Loucy (cell line): ENCODE measurements around the gene CXCL14.

Source experiments
- EZH2phosphoT487 ChIP-seq: fragments of 200-600 bp; IDR thresholded peaks from 2 replicates; pipeline ENCODE4 v1.6.1; 2018; ENCODE audit warnings: antibody characterized with exemption, mild to moderate bottlenecking, moderate library complexity, borderline replicate concordance
- TF ChIP-seq, protein P1 (sequence below): fragments of 200-600 bp; sonication (generic); conservative IDR thresholded peaks from 2 replicates; pipeline ENCODE4 v1.5.1; 2014; ENCODE audit warnings: mild to moderate bottlenecking, antibody characterized with exemption, low read length

- TF ChIP-seq, protein P1, sequence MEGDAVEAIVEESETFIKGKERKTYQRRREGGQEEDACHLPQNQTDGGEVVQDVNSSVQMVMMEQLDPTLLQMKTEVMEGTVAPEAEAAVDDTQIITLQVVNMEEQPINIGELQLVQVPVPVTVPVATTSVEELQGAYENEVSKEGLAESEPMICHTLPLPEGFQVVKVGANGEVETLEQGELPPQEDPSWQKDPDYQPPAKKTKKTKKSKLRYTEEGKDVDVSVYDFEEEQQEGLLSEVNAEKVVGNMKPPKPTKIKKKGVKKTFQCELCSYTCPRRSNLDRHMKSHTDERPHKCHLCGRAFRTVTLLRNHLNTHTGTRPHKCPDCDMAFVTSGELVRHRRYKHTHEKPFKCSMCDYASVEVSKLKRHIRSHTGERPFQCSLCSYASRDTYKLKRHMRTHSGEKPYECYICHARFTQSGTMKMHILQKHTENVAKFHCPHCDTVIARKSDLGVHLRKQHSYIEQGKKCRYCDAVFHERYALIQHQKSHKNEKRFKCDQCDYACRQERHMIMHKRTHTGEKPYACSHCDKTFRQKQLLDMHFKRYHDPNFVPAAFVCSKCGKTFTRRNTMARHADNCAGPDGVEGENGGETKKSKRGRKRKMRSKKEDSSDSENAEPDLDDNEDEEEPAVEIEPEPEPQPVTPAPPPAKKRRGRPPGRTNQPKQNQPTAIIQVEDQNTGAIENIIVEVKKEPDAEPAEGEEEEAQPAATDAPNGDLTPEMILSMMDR = no peak
- TF ChIP-seq EZH2phosphoT487 = no peak
Observed at GRCh38 chr5:135601466-135601865, 22.7 kb upstream of the CXCL14 start.
